Hepatocyte (in vitro differentiated cells): ENCODE results near the gene ZNF605.

Experiments used
- EZH2phosphoT487 ChIP-seq: fragments of 200-600 bp; sonication (generic); IDR thresholded peaks from one replicate; pipeline ENCODE4 v1.6.1; 2018; ENCODE audit warnings: antibody characterized with exemption, mild to moderate bottlenecking, low read depth, moderate library complexity; ENCODE audit not compliant: unreplicated experiment, severe bottlenecking
- TF ChIP-seq, protein P1 (sequence below): fragments of 200-600 bp; sonication (generic); IDR thresholded peaks from 2 replicates; pipeline ENCODE4 v1.5.1; 2016; ENCODE audit warnings: antibody characterized with exemption, mild to moderate bottlenecking; ENCODE audit not compliant: poor library complexity

DNA sequence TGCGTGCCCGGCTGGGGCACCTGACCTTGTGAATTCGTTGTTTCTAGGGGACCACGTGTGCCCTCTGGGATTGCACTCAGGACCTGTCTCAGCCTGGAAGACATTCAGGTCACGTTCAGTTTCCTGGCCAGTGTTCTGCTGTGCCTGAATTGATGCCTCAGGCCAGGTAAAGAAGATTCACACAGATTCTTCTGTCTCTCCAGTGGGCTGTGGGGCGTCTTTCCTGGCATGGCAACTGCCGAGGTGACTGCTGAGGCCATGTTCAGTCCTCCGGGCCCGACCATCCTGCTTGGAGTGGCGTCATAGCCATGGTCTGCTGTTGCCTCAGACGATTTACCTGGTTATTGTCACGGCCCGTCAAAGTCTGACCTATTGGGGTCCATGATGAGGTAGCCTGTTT is 13.5 kb downstream of the ZNF605 start:
- TF ChIP-seq, protein P1, sequence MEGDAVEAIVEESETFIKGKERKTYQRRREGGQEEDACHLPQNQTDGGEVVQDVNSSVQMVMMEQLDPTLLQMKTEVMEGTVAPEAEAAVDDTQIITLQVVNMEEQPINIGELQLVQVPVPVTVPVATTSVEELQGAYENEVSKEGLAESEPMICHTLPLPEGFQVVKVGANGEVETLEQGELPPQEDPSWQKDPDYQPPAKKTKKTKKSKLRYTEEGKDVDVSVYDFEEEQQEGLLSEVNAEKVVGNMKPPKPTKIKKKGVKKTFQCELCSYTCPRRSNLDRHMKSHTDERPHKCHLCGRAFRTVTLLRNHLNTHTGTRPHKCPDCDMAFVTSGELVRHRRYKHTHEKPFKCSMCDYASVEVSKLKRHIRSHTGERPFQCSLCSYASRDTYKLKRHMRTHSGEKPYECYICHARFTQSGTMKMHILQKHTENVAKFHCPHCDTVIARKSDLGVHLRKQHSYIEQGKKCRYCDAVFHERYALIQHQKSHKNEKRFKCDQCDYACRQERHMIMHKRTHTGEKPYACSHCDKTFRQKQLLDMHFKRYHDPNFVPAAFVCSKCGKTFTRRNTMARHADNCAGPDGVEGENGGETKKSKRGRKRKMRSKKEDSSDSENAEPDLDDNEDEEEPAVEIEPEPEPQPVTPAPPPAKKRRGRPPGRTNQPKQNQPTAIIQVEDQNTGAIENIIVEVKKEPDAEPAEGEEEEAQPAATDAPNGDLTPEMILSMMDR: no peak
- TF ChIP-seq EZH2phosphoT487: no peak
